HEK293 (cell line): ENCODE measurements around the gene FGFR3.

Experiments
- CTCF ChIA-PET: fragments of 350-600 bp; formaldehyde crosslinking; extraction: SDS; loops from one replicate; lab custom pipeline; 2021; ENCODE audit warnings: antibody characterized with exemption; lab: Yijun Ruan, JAX
- POLR2A ChIA-PET: fragments of 300-600 bp; formaldehyde crosslinking; extraction: SDS; loops from one replicate; lab custom pipeline; 2020; ENCODE audit warnings: antibody characterized with exemption, inconsistent platforms; lab: Yijun Ruan, JAX
- H3K27ac ChIP-seq: fragments of 200-500 bp; sonication (Bioruptor generic); 2 replicates; pipeline ENCODE4 v1.5.1; 2014; ENCODE audit warnings: low read depth, low read length, control low read depth, inconsistent platforms; ENCODE audit errors: extremely low read depth
- H3K36me3 ChIP-seq, 2 experiments: fragments of 200-500 bp in 1 of 2; sonication (Bioruptor generic) in 1 of 2; 1 replicate in 1 of 2; 2 replicates in 1 of 2; pipeline ENCODE4 v1.5.1; 2014 to 2017; ENCODE audit warnings: inconsistent platforms in 2 of 2, low read length in 2 of 2; ENCODE audit not compliant: control insufficient read depth in 2 of 2, insufficient read depth in 1 of 2
- H3K4me1 ChIP-seq: fragments of 200-500 bp; sonication (Bioruptor generic); 2 replicates; pipeline ENCODE4 v1.5.1; 2014; ENCODE audit warnings: mild to moderate bottlenecking, low read length, inconsistent platforms; ENCODE audit not compliant: control insufficient read depth, insufficient read depth
- H3K4me3 ChIP-seq: 2 replicates; pipeline ENCODE4 v1.5.1; 2011; ENCODE audit warnings: low read depth, mild to moderate bottlenecking, control low read depth, low read length, moderate library complexity
- H3K9me3 ChIP-seq: fragments of 200-500 bp; sonication (Bioruptor generic); 2 replicates; pipeline ENCODE4 v1.5.1; 2014; ENCODE audit warnings: low read depth, low read length, inconsistent platforms; ENCODE audit not compliant: control insufficient read depth, insufficient read depth
- GLIS1 ChIP-seq: fragments of 450-650 bp; formaldehyde crosslinking; IDR thresholded peaks from 2 replicates; pipeline ENCODE4 v1.5.1; 2016; ENCODE audit warnings: missing biosample characterization, missing genetic modification characterization
- GLIS2 ChIP-seq: fragments of 450-650 bp; formaldehyde crosslinking; IDR thresholded peaks from 2 replicates; pipeline ENCODE4 v1.5.1; 2016; ENCODE audit warnings: missing biosample characterization, missing genetic modification characterization
- IKZF3 ChIP-seq: fragments of 450-650 bp; IDR thresholded peaks from 2 replicates; pipeline ENCODE4 v1.5.0; 2018; ENCODE audit warnings: missing biosample characterization, mild to moderate bottlenecking, missing genetic modification characterization, moderate library complexity
- KLF1 ChIP-seq: fragments of 450-650 bp; formaldehyde crosslinking; IDR thresholded peaks from 2 replicates; pipeline ENCODE4 v1.5.1; 2016; ENCODE audit warnings: missing biosample characterization, missing genetic modification characterization
- KLF10 ChIP-seq: fragments of 450-650 bp; IDR thresholded peaks from 2 replicates; pipeline ENCODE4 v1.5.1; 2018; ENCODE audit warnings: missing biosample characterization, mild to moderate bottlenecking, missing genetic modification characterization
- KLF7 ChIP-seq: fragments of 450-650 bp; formaldehyde crosslinking; IDR thresholded peaks from 2 replicates; pipeline ENCODE4 v1.5.1; 2016; ENCODE audit warnings: missing biosample characterization, missing genetic modification characterization, borderline replicate concordance
- KLF9 ChIP-seq: fragments of 450-650 bp; formaldehyde crosslinking; IDR thresholded peaks from 2 replicates; pipeline ENCODE4 v1.5.1; 2016; ENCODE audit warnings: missing biosample characterization, missing genetic modification characterization, low read depth
- MEIS1 ChIP-seq: sonication (generic); formaldehyde crosslinking; IDR thresholded peaks from 2 replicates; pipeline ENCODE4 v1.8.1; 2022; ENCODE audit warnings: missing genetic modification reagents, mild to moderate bottlenecking, borderline replicate concordance
- ZBTB1 ChIP-seq: fragments of 450-650 bp; formaldehyde crosslinking; IDR thresholded peaks from 2 replicates; pipeline ENCODE4 v1.5.1; 2016; ENCODE audit warnings: missing biosample characterization, missing genetic modification characterization
- ZFHX2 ChIP-seq: fragments of 450-650 bp; formaldehyde crosslinking; conservative IDR thresholded peaks from 2 replicates; pipeline ENCODE4 v1.5.1; 2016; ENCODE audit warnings: missing biosample characterization, missing genetic modification characterization
- ZNF138 ChIP-seq: fragments of 450-650 bp; formaldehyde crosslinking; IDR thresholded peaks from 2 replicates; pipeline ENCODE4 v1.5.1; 2016; ENCODE audit warnings: missing biosample characterization, missing genetic modification characterization, borderline replicate concordance
- ZNF211 ChIP-seq: fragments of 450-650 bp; formaldehyde crosslinking; IDR thresholded peaks from 2 replicates; pipeline ENCODE4 v1.5.1; 2016; ENCODE audit warnings: low read depth, missing biosample characterization, missing genetic modification characterization
- ZNF354C ChIP-seq: fragments of 450-650 bp; formaldehyde crosslinking; IDR thresholded peaks from 2 replicates; pipeline ENCODE4 v1.5.1; 2016; ENCODE audit warnings: missing biosample characterization, missing genetic modification characterization, low read depth, borderline replicate concordance
- ZNF391 ChIP-seq: fragments of 450-650 bp; formaldehyde crosslinking; IDR thresholded peaks from 2 replicates; pipeline ENCODE4 v1.5.1; 2016; ENCODE audit warnings: low read depth, missing biosample characterization, missing genetic modification characterization, borderline replicate concordance
- ZNF473 ChIP-seq: fragments of 450-650 bp; formaldehyde crosslinking; IDR thresholded peaks from 2 replicates; pipeline ENCODE4 v1.5.1; 2017; ENCODE audit warnings: missing biosample characterization, missing genetic modification characterization
- ZNF510 ChIP-seq: fragments of 450-650 bp; formaldehyde crosslinking; IDR thresholded peaks from 2 replicates; pipeline ENCODE4 v1.5.1; 2018; ENCODE audit warnings: mild to moderate bottlenecking, missing genetic modification characterization, missing biosample characterization; ENCODE audit not compliant: insufficient replicate concordance
- ZNF529 ChIP-seq: fragments of 450-650 bp; formaldehyde crosslinking; IDR thresholded peaks from 2 replicates; pipeline ENCODE4 v1.5.1; 2017; ENCODE audit warnings: missing genetic modification characterization, missing biosample characterization; ENCODE audit not compliant: insufficient replicate concordance
- ZNF610 ChIP-seq: fragments of 450-650 bp; formaldehyde crosslinking; IDR thresholded peaks from 2 replicates; pipeline ENCODE4 v1.5.1; 2016; ENCODE audit warnings: missing biosample characterization, missing genetic modification characterization, borderline replicate concordance
- ZNF621 ChIP-seq: fragments of 450-650 bp; formaldehyde crosslinking; IDR thresholded peaks from 2 replicates; pipeline ENCODE4 v1.5.1; 2017; ENCODE audit warnings: missing biosample characterization, missing genetic modification characterization
- ZNF830 ChIP-seq: fragments of 450-650 bp; IDR thresholded peaks from 2 replicates; pipeline ENCODE4 v1.5.0; 2018; ENCODE audit warnings: missing biosample characterization, missing genetic modification characterization, low read depth, mild to moderate bottlenecking, moderate library complexity
- TF ChIP-seq, protein P1 (sequence below): fragments of 450-650 bp; formaldehyde crosslinking; IDR thresholded peaks from 2 replicates; pipeline ENCODE4 v1.5.1; 2016; ENCODE audit warnings: missing biosample characterization, missing genetic modification characterization
- TF ChIP-seq, protein P2 (sequence below): fragments of 450-650 bp; formaldehyde crosslinking; IDR thresholded peaks from 2 replicates; pipeline ENCODE4 v1.5.1; 2016; ENCODE audit warnings: missing biosample characterization, missing genetic modification characterization
- TF ChIP-seq, protein P3 (sequence below): fragments of 450-650 bp; formaldehyde crosslinking; IDR thresholded peaks from 2 replicates; pipeline ENCODE4 v1.5.1; 2017; ENCODE audit warnings: missing biosample characterization, missing genetic modification characterization
- TF ChIP-seq, protein P4 (sequence below): fragments of 450-650 bp; formaldehyde crosslinking; conservative IDR thresholded peaks from 2 replicates; pipeline ENCODE4 v1.5.1; 2016; ENCODE audit warnings: low read depth, missing biosample characterization, missing genetic modification characterization

Gene FGFR3

DNA sequence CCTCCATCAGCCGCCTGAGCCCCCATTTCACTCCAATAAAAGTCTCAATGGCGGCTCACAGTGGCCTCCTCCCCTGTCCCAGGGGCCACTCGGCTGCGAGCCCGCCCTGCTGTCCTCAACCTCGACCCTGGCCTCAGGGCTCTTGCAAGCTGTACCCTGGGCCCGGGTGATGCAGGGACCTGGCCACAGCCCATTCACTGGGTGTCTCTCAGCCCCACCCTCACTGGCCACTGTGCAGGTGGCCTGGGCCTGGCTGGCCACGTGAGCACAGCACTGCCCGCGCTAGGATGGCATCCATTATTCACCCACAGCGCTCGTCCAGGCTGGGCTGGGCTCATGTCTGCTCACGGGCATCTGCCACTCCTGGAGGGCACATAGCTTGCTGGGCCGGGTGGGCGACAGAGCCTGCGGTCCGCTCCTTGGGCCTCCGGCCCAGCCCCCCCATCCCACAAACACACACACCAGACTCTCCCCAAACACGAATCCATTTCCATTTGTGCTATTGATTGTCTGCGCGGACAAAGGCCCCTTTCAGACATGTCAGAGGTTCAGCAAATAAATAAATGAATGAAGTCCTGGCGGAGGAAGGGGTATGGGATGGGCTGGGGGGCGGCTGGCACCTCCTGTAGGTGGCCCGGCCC is 16.5 kb upstream of the FGFR3 start:
- H3K27ac ChIP-seq = no peak overlapping the region
- POLR2A ChIA-PET = interaction anchor here (1.3 to 1.5 kb wide), 2 partner anchors 9 to 17 kb away, joined by 12 to 25 read pairs; partner anchors contain the start of gene FGFR3

DNA sequence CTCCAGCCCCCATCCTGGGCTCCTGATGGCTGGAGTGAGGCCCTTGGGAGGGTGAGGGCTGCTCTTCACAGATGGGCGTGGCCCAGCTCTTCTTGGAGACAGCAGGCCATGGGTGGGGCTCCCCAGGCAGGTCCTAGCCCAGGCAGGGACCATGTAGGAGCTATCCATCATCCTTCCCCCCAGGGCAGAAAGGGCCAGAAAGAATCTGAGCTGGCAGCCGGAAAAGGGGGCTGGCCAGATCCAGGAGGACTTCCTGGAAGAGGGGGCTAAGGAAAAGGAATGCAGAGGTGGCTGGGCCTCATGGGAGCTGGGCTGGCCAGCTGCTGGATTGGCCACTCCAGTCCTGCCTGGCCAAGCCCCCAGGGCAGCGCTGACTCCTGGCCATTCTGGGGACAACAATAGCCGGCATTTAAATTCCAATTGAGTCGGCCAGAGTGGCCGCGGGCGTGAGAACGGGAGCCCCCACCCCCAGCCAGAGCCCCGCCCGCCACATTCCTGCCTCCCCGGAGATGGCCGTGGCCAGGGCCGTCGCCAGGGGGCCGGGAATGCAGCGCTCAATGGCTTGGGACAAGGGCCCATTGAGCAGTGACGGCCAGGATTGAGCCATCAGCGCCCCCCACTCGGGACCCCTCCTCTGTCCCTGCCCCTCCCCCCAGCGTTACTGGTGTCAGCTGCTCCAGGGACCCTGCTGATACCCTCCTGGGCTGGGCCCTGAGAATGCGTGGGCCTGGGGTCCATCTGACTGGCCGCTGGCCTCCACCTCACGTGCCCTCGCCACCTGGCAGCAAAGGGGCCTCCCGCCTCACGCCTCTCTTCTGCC is 15.1 kb upstream of the FGFR3 start:
- no peaks in the 10 kb centered on the region for H3K4me1 ChIP-seq
- POLR2A ChIA-PET = interaction anchor here (1.0 to 1.5 kb wide), 3 partner anchors 10 to 30 kb away, joined by 4 to 25 read pairs (median 12); partner anchors contain the start of gene FGFR3

More for the DNA sequence above, 16.5 kb upstream of the FGFR3 start:
- Histone ChIP-seq H3K4me3 (no peak overlapping the region), H3K36me3 (no peaks in the 10 kb centered on the region), H3K4me1 (no peaks in the 10 kb centered on the region), H3K9me3 (no peaks in the 10 kb centered on the region)
- TF ChIP-seq ZNF391 (tag by site-specific recombination) = no peak
- TF ChIP-seq, all 188 proteins: peak for 0
- CTCF ChIA-PET = interaction anchor here (0.8 to 1.5 kb wide), 3 partner anchors 9 to 33 kb away, joined by 4 to 10 read pairs (median 4); no protein-coding TSS in a partner anchor

DNA sequence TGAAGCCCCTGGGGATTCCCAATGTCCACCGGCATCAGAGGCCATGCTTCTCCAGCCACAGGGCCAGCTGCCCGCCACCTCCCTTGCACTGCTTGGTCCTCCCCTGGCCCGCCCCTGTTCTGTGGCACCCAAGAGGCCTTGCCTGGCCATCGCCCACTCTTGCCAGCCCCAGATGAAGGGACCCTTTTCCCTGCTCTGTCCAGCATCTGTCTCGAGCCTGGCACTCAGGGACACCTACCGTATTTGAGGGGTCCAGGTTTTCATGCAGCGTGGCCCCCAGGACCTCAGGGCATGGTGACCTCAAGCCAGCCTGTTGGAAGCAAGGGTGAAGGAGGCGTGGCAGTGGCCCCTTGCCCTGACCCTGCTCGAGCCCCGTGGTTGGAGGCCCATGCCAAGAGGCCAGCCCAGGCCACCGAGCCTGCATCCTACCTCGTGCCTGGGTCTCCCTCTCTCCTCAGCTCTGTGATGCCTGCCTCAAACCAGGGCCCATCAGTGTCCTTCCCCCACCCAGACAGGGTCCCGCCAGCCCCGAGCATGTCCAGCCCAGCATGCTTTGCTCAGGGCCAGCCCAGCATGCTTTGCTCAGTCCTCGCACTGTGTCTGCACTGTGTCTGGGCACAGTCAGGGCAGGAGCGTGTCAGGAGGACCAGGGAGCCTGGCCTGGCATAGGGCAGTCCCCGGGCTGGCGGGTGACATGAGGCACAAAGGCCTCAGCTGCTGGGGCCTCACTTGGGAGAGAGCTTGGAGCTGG is 14.3 kb upstream of the FGFR3 start:
- H3K36me3 ChIP-seq = no peaks in the 10 kb centered on the region
- H3K4me1 ChIP-seq = no peaks in the 10 kb centered on the region
- no peak overlapping the region for H3K4me3 ChIP-seq
- ChIA-PET POLR2A (no interaction called here), CTCF (interaction anchor here (0.7 to 1.1 kb wide), 3 partner anchors 12 to 29 kb away, joined by 3 to 4 read pairs (median 3); no protein-coding TSS in a partner anchor)
- no peaks in the 10 kb centered on the region for H3K9me3 ChIP-seq
- H3K27ac ChIP-seq = no peak overlapping the region
- TF ChIP-seq KLF10 (tag by site-specific recombination) = no peak
- no peak for TF ChIP-seq ZNF621
- no peak for TF ChIP-seq ZFHX2
- TF ChIP-seq ZNF830 = no peak
- TF ChIP-seq ZNF211 = no peak
- no peak for TF ChIP-seq ZNF138 (tag by site-specific recombination)
- TF ChIP-seq, protein P1, sequence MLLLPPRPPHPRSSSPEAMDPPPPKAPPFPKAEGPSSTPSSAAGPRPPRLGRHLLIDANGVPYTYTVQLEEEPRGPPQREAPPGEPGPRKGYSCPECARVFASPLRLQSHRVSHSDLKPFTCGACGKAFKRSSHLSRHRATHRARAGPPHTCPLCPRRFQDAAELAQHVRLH (tag by site-specific recombination) = no peak
- no peak for TF ChIP-seq ZNF529 (tag by site-specific recombination)
- no peak for TF ChIP-seq ZBTB1
- TF ChIP-seq ZNF354C (tag by site-specific recombination) = no peak
- TF ChIP-seq GLIS1 (tag by site-specific recombination) = no peak

More for the DNA sequence above, 15.1 kb upstream of the FGFR3 start:
- TF ChIP-seq, protein P2, sequence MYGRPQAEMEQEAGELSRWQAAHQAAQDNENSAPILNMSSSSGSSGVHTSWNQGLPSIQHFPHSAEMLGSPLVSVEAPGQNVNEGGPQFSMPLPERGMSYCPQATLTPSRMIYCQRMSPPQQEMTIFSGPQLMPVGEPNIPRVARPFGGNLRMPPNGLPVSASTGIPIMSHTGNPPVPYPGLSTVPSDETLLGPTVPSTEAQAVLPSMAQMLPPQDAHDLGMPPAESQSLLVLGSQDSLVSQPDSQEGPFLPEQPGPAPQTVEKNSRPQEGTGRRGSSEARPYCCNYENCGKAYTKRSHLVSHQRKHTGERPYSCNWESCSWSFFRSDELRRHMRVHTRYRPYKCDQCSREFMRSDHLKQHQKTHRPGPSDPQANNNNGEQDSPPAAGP = peak; percentile 52; the same call in 1 of the 2 replicates
- TF ChIP-seq KLF9 (tag by site-specific recombination) (peak; percentile 45), ZNF610 (tag by site-specific recombination) (no peak), MEIS1 (CRISPR knock-in tag) (peak; percentile 57; the same call in 1 of the 2 replicates), ZNF473 (tag by site-specific recombination) (no peak), GLIS2 (tag by site-specific recombination) (peak; percentile 1; the same call in 1 of the 2 replicates), KLF1 (peak; percentile 84), ZNF510 (tag by site-specific recombination) (no peak), KLF7 (tag by site-specific recombination) (peak; percentile 47; the same call in 1 of the 2 replicates), IKZF3 (tag by site-specific recombination) (no peak)
- TF ChIP-seq, protein P3, sequence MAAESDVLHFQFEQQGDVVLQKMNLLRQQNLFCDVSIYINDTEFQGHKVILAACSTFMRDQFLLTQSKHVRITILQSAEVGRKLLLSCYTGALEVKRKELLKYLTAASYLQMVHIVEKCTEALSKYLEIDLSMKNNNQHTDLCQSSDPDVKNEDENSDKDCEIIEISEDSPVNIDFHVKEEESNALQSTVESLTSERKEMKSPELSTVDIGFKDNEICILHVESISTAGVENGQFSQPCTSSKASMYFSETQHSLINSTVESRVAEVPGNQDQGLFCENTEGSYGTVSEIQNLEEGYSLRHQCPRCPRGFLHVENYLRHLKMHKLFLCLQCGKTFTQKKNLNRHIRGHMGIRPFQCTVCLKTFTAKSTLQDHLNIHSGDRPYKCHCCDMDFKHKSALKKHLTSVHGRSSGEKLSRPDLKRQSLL (tag by site-specific recombination) = no peak
- TF ChIP-seq, protein P4, sequence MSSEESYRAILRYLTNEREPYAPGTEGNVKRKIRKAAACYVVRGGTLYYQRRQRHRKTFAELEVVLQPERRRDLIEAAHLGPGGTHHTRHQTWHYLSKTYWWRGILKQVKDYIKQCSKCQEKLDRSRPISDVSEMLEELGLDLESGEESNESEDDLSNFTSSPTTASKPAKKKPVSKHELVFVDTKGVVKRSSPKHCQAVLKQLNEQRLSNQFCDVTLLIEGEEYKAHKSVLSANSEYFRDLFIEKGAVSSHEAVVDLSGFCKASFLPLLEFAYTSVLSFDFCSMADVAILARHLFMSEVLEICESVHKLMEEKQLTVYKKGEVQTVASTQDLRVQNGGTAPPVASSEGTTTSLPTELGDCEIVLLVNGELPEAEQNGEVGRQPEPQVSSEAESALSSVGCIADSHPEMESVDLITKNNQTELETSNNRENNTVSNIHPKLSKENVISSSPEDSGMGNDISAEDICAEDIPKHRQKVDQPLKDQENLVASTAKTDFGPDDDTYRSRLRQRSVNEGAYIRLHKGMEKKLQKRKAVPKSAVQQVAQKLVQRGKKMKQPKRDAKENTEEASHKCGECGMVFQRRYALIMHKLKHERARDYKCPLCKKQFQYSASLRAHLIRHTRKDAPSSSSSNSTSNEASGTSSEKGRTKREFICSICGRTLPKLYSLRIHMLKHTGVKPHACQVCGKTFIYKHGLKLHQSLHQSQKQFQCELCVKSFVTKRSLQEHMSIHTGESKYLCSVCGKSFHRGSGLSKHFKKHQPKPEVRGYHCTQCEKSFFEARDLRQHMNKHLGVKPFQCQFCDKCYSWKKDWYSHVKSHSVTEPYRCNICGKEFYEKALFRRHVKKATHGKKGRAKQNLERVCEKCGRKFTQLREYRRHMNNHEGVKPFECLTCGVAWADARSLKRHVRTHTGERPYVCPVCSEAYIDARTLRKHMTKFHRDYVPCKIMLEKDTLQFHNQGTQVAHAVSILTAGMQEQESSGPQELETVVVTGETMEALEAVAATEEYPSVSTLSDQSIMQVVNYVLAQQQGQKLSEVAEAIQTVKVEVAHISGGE (tag by site-specific recombination) = no peak
- TF ChIP-seq, all 188 proteins: peak for 6
- no peaks in the 10 kb centered on the region for H3K9me3 ChIP-seq
- CTCF ChIA-PET = interaction anchor here (0.6 to 1.5 kb wide), 6 partner anchors 9 to 511 kb away, joined by 3 to 10 read pairs (median 4); no protein-coding TSS in a partner anchor
- no peaks in the 10 kb centered on the region for H3K36me3 ChIP-seq
- H3K4me3 ChIP-seq = no peak overlapping the region
- no peak overlapping the region for H3K27ac ChIP-seq
